Esophagus muscularis mucosa (tissue), 4 donors: ENCODE data around the gene GSE1. TPM values are rescaled to one million over a fixed set of nuclear protein-coding genes. Genes with fewer than 3 reads are reported as not detected.

ENCODE experiments used
- DNase-seq: peaks from one replicate; pipeline ENCODE4 v3.0.0-alpha.2; 2017; ENCODE audit errors: extremely low spot score
- H3K27ac ChIP-seq, 4 donors: fragments of 200-600 bp; sonication (generic); replicated peaks in 1 of 4; 1 replicate in 3 of 4; 2 replicates in 1 of 4; pipeline ENCODE4 v1.5.1; 2016 to 2019; ENCODE audit warnings: mild to moderate bottlenecking in 1 of 4
- H3K27me3 ChIP-seq, 4 donors: fragments of 200-600 bp; sonication (generic); one replicate each; pipeline versions ENCODE4 v1.5.1 to v1.6.0; 2016 to 2019
- H3K36me3 ChIP-seq, 4 donors: fragments of 200-600 bp; sonication (generic); one replicate each; pipeline ENCODE4 v1.5.1; 2016 to 2019
- H3K4me1 ChIP-seq, 4 donors: fragments of 200-600 bp; sonication (generic); one replicate each; pipeline ENCODE4 v1.5.1; 2016 to 2019
- H3K4me3 ChIP-seq, 4 donors: fragments of 200-600 bp; sonication (generic); 1 replicate in 2 of 4; 2 replicates in 2 of 4; pipeline ENCODE4 v1.5.1; 2016 to 2019; ENCODE audit warnings: mild to moderate bottlenecking in 4 of 4, moderate library complexity in 1 of 4
- H3K9me3 ChIP-seq, 4 donors: fragments of 200-600 bp; sonication (generic); 1 replicate in 3 of 4; 2 replicates in 1 of 4; pipeline ENCODE4 v1.5.1; 2016 to 2019
- EP300 ChIP-seq: sonication (generic); formaldehyde crosslinking; IDR thresholded peaks from one replicate; pipeline ENCODE4 v1.6.1; 2017; ENCODE audit warnings: antibody characterized with exemption
- POLR2A ChIP-seq: fragments of 450-650 bp; IDR thresholded peaks from one replicate; pipeline ENCODE4 v1.6.1; 2017; ENCODE audit warnings: antibody characterized with exemption, moderate library complexity, mild to moderate bottlenecking, low read depth
- POLR2AphosphoS5 ChIP-seq, 2 donors: sonication (generic); formaldehyde crosslinking; IDR thresholded peaks; one replicate each; pipeline ENCODE4 v1.6.1; 2017; ENCODE audit warnings: antibody characterized with exemption in 2 of 2
- WGBS: methylation state at CpG from one replicate; pipeline ENCODE4 v1.1.5; 2018; 5-methylcytosine and 5-hydroxymethylcytosine counted together
- intact Hi-C: fragments of 100-400 bp; cut with DNase I; formaldehyde crosslinking; loops from one replicate; pipeline ENCODE4 v1.15.1; 2023
- total RNA-seq, 4 donors: library from RNA; depleted of rRNA; stranded (reverse); fragments of >200 nt; gene quantifications; one replicate each; pipeline versions ENCODE4 v1.1.0 to v1.2.1, GENCODE V29; 2016
- TF ChIP-seq, protein P1 (sequence below), 3 experiments: fragments of 200-600 bp in 2 of 3; fragments of 450-650 bp in 1 of 3; sonication (generic) in 2 of 3; IDR thresholded peaks; one replicate each; pipeline ENCODE4 v1.5.1; 2017 to 2019; ENCODE audit warnings: antibody characterized with exemption in 3 of 3, mild to moderate bottlenecking in 2 of 3, moderate library complexity in 1 of 3

The GSE1 gene
- total RNA-seq, 4 donors from 2014 or later = 45.4 to 79.4 (median 49.5) TPM

DNA sequence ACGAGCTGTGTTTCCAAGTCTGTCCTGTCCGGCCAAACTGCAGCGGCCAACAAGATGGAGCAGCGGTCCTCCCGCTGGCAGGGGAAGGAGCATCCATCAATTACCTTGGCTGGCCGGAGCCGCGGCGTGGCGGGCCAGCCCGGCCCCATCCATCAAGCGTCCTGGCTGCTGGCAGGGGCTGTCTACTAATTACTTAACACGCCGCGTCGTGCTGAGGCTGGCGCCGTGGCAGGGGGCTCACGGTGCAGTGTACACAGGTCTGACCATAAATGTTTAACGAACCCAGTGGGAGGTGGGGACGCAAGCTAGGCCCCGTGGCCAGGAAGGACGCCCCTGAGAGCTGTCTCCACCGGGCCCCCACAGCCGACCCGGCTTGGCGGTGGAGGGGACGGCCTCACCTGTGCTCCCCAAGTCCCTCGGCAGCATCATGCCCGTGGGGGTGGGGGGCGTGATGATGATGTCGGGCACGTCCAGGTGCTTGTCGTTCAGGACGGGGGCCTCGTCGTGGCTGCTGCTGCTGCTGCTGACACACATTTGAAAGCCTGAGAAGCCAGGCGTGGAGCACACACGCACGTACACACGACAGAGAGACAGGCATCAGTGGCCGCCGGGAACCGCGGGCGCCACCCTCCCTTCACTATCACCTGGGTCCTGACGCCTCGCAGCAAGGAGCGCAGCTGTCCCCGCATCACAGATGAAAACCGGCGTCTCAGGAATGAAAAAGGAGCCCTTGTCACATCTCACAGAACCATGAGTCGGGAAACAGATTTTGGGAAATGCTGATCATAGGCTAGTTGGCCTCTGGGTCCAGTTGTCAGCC lies 96.9 kb downstream of the GSE1 start:
- intact Hi-C loops = loop anchor here (10.0 kb wide), 2 partner anchors 405 to 435 kb away; no protein-coding TSS in a partner anchor
- 73% methylated on average over 28 of the region's 53 CpGs for WGBS

DNA sequence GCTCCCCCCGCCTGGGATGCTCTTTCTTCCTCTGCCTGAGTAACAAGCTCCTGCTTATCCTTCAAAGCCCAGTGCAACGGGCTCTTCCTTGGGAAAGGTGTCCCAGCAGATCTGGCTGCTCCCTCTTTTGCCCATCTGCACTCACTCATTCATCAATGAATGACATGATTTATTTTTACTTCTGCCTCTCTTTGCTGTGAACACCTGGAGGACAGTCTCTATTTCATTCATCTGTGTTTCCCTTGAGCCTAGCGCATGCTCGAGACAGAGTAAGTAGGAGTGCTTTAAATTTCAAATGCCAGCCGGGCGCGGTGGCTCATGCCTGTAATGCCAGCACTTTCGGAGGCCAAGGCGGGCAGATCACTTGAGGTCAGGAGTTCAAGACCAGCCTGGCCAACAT lies 97.6 kb downstream of the GSE1 start:
- peaks cover 0 to 11% (median 3%) of the 10 kb centered on the region in 4 donors for H3K9me3 ChIP-seq
- intact Hi-C loops = loop anchor here (10.0 kb wide), 2 partner anchors 406 to 436 kb away; no protein-coding TSS in a partner anchor
- no peak overlapping the region for H3K27ac ChIP-seq
- no peak for TF ChIP-seq POLR2AphosphoS5 (IDR thresholded peaks at IDR 0.05)
- no peak for TF ChIP-seq POLR2A
- no peak for TF ChIP-seq EP300
- TF ChIP-seq, protein P1, sequence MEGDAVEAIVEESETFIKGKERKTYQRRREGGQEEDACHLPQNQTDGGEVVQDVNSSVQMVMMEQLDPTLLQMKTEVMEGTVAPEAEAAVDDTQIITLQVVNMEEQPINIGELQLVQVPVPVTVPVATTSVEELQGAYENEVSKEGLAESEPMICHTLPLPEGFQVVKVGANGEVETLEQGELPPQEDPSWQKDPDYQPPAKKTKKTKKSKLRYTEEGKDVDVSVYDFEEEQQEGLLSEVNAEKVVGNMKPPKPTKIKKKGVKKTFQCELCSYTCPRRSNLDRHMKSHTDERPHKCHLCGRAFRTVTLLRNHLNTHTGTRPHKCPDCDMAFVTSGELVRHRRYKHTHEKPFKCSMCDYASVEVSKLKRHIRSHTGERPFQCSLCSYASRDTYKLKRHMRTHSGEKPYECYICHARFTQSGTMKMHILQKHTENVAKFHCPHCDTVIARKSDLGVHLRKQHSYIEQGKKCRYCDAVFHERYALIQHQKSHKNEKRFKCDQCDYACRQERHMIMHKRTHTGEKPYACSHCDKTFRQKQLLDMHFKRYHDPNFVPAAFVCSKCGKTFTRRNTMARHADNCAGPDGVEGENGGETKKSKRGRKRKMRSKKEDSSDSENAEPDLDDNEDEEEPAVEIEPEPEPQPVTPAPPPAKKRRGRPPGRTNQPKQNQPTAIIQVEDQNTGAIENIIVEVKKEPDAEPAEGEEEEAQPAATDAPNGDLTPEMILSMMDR (IDR thresholded peaks at IDR 0.05) = no peak
- no peaks in the 10 kb centered on the region for H3K36me3 ChIP-seq
- no peak for DNase-seq
- WGBS = 83% methylated on average over 9 of the region's 9 CpGs
- no peak overlapping the region for H3K4me3 ChIP-seq
- H3K27me3 ChIP-seq = no peaks in the 10 kb centered on the region
- peaks cover 0 to 13% (median 8%) of the 10 kb centered on the region in 4 donors for H3K4me1 ChIP-seq

More for the DNA sequence above, 96.9 kb downstream of the GSE1 start:
- Histone ChIP-seq H3K27ac (no peak overlapping the region), H3K4me1 (peaks cover 0 to 8% (median 3%) of the 10 kb centered on the region in 4 donors), H3K4me3 (no peak overlapping the region), H3K27me3 (no peaks in the 10 kb centered on the region), H3K36me3 (no peaks in the 10 kb centered on the region), H3K9me3 (peaks cover 0 to 11% (median 3%) of the 10 kb centered on the region in 4 donors)
- TF ChIP-seq, protein P1 (IDR thresholded peaks at IDR 0.05) = no peak
- TF ChIP-seq POLR2AphosphoS5 (IDR thresholded peaks at IDR 0.05) = no peak
- no peak for TF ChIP-seq POLR2A
- no peak for TF ChIP-seq EP300
- no peak for DNase-seq

DNA sequence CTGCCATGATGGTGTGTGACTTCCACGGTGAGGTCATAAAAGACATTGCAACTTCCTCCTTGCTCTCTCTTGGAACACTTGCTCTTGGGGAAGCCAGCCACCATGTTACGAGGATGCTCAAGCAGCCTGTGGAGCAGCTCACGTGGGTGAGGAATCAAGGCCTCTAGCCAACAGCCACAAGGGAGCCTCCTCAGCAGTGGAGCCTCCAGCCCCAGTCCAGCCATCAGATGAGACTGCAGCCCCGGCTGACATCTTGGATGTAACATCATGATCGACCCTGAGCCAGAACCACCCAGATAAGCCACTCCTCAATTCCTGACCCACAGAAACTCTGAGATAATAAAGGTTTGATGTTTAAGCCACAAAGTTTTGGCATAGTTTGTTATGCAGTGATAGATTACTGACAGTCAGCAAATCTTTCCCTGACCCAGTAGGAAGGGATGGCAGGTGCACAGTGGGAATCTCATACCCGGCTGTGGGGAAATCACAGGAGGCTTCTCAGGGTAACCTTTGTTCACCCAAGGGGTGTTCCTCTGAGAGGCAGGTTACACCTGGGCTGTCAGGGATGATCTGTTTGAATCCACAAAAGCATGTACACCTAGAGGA lies 99.0 kb downstream of the GSE1 start:
- Histone ChIP-seq H3K9me3 (peaks cover 0 to 11% (median 3%) of the 10 kb centered on the region in 4 donors), H3K27ac (no peak overlapping the region), H3K27me3 (peaks cover 0 to 6% (median 0%) of the 10 kb centered on the region in 4 donors), H3K4me3 (no peak overlapping the region), H3K36me3 (no peaks in the 10 kb centered on the region), H3K4me1 (peaks cover 6 to 25% (median 18%) of the 10 kb centered on the region in 4 donors)
- DNase-seq = no peak
- intact Hi-C loops = loop anchor here (10.0 kb wide), 2 partner anchors 407 to 437 kb away; no protein-coding TSS in a partner anchor
- TF ChIP-seq, protein P1 (IDR thresholded peaks at IDR 0.05) = no peak
- TF ChIP-seq EP300 (no peak), POLR2A (no peak), POLR2AphosphoS5 (IDR thresholded peaks at IDR 0.05) (no peak)
- WGBS = 92% methylated on average over 6 of the region's 6 CpGs

DNA sequence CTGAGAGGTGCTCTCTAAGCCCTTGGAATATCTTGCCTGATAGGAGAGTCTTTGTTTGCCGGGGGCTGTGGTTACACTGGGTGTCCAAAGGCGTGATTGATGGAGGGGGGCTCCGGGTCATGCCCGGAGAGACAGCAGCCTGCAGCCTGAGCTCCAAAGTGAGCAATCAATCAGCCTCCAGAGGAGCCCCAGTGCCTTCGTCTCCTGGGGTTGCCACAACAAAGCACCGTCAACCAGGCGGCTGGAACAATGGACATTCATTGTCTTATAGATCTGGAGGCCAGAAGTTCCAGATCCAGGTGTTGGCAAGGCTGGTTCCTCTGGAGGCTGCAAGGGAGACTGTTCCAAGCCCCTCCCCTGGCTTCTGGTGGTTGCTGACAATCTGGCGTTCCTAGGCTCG lies 99.7 kb downstream of the GSE1 start:
- TF ChIP-seq POLR2A (no peak), EP300 (no peak), POLR2AphosphoS5 (IDR thresholded peaks at IDR 0.05) (no peak)
- TF ChIP-seq, protein P1 (IDR thresholded peaks at IDR 0.05) = no peak
- H3K9me3 ChIP-seq = peaks cover 0 to 11% (median 3%) of the 10 kb centered on the region in 4 donors
- intact Hi-C loops = loop anchor here (10.0 kb wide), 2 partner anchors 408 to 438 kb away; no protein-coding TSS in a partner anchor
- H3K4me3 ChIP-seq = no peak overlapping the region
- no peaks in the 10 kb centered on the region for H3K36me3 ChIP-seq
- H3K27ac ChIP-seq = no peak overlapping the region
- H3K27me3 ChIP-seq = peaks cover 0 to 9% (median 0%) of the 10 kb centered on the region in 4 donors
- peaks cover 9 to 31% (median 25%) of the 10 kb centered on the region in 4 donors for H3K4me1 ChIP-seq
- no peak for DNase-seq
- WGBS = 81% methylated on average over 4 of the region's 9 CpGs
